ENCODE data around the gene RNF146.
"Not testable (repeated sequence)": the region's sequence is repeated elsewhere in the genome, so short reads cannot be mapped to it uniquely, and the experiment has no call there.

RNF146 gene

GRCh38 chr6:127279815-127280214 lies 13.2 kb downstream of the RNF146 start:
- no peak for DNase-seq (ENCODE audit: insufficient read length, low spot score)
- FAIRE-seq, result no peak

- FAIRE-seq, result no peak
- DNase-seq (ENCODE audit: insufficient read length, low spot score), result no peak
Observed at GRCh38 chr6:127282184-127282583, 15.5 kb downstream of the RNF146 start.

GRCh38 chr6:127288705-127289104 lies 22.0 kb downstream of the RNF146 start:
- DNase-seq (ENCODE audit: insufficient read length, low spot score) (no peak), FAIRE-seq (no peak)

GRCh38 chr6:127289934-127290333 lies 23.3 kb downstream of the RNF146 start:
- FAIRE-seq, result no peak
- no peak for DNase-seq (ENCODE audit: insufficient read length, low spot score)

GRCh38 chr6:127290391-127291265 lies 24.0 kb downstream of the RNF146 start:
- no peak for FAIRE-seq
- DNase-seq (ENCODE audit: insufficient read length, low spot score), result no peak

GRCh38 chr6:127291495-127291894 lies 24.8 kb downstream of the RNF146 start:
- DNase-seq (ENCODE audit: insufficient read length, low spot score) (no peak), FAIRE-seq (no peak)

GRCh38 chr6:127297502-127298070 lies 30.9 kb downstream of the RNF146 start:
- FAIRE-seq (no peak), DNase-seq (ENCODE audit: insufficient read length, low spot score) (no peak)

GRCh38 chr6:127298475-127298874 lies 31.8 kb downstream of the RNF146 start:
- FAIRE-seq (no peak), DNase-seq (ENCODE audit: insufficient read length, low spot score) (no peak)

GRCh38 chr6:127299522-127300240 lies 33.0 kb downstream of the RNF146 start:
- no peak for FAIRE-seq
- no peak for DNase-seq (ENCODE audit: insufficient read length, low spot score)

- DNase-seq (ENCODE audit: insufficient read length, low spot score) (peak; percentile 7), FAIRE-seq (no peak)
Observed at GRCh38 chr6:127300411-127300810, 33.7 kb downstream of the RNF146 start.

GRCh38 chr6:127301199-127301700 lies 34.6 kb downstream of the RNF146 start:
- FAIRE-seq (no peak), DNase-seq (ENCODE audit: insufficient read length, low spot score) (no peak)

- DNase-seq (ENCODE audit: insufficient read length, low spot score) (peak; percentile 43), FAIRE-seq (no peak)
Observed at GRCh38 chr6:127302728-127303660, 36.3 kb downstream of the RNF146 start.

GRCh38 chr6:127303917-127304316 lies 37.3 kb downstream of the RNF146 start:
- no peak for FAIRE-seq
- no peak for DNase-seq (ENCODE audit: insufficient read length, low spot score)

GRCh38 chr6:127305741-127306140 lies 39.1 kb downstream of the RNF146 start:
- DNase-seq (ENCODE audit: insufficient read length, low spot score) (no peak), FAIRE-seq (no peak)

GRCh38 chr6:127317388-127318128 lies 50.9 kb downstream of the RNF146 start:
- DNase-seq (ENCODE audit: insufficient read length, low spot score), result no peak
- no peak for FAIRE-seq

GRCh38 chr6:127319686-127320085 lies 53.0 kb downstream of the RNF146 start:
- FAIRE-seq (no peak), DNase-seq (ENCODE audit: insufficient read length, low spot score) (no peak)

GRCh38 chr6:127328043-127328609 lies 61.5 kb downstream of the RNF146 start:
- FAIRE-seq (peak; percentile 28), DNase-seq (ENCODE audit: insufficient read length, low spot score) (no peak)

GRCh38 chr6:127331256-127331655 lies 64.6 kb downstream of the RNF146 start:
- FAIRE-seq; DNase-seq (ENCODE audit: insufficient read length, low spot score): not testable (repeated sequence)

GRCh38 chr6:127332383-127332961 lies 65.8 kb downstream of the RNF146 start:
- peak; percentile 4 for FAIRE-seq
- DNase-seq (ENCODE audit: insufficient read length, low spot score), result no peak

All from HTR-8/SVneo (cell line).